Hindlimb muscle (tissue), 1 donor: ENCODE data around the gene EFNA5. TPM values are rescaled to one million over a fixed set of nuclear protein-coding genes. Genes with fewer than 3 reads are reported as not detected.
"Not testable (repeated sequence)": the region's sequence is repeated elsewhere in the genome, so short reads cannot be mapped to it uniquely, and the experiment has no call there.

Experiments
- DNase-seq: peaks from one replicate; pipeline ENCODE4 v3.0.0-alpha.2; 2013
- polyA plus RNA-seq: library from polyadenylated mRNA; unstranded; fragments of 120-200 nt; gene quantifications from one replicate; pipeline ENCODE4 v1.2.1, GENCODE V29; 2013; ENCODE audit not compliant: insufficient read length

Gene EFNA5
- polyA plus RNA-seq, 1 donor, result 4.7 TPM

GRCh38 chr5:107456281-107456715 is 214.4 kb downstream of the EFNA5 start:
- no peak for DNase-seq

- no peak for DNase-seq
Measured at GRCh38 chr5:107455111-107455544, 215.6 kb downstream of the EFNA5 start.

- not testable (repeated sequence) for DNase-seq
Measured at GRCh38 chr5:107451827-107452226, 218.9 kb downstream of the EFNA5 start.

GRCh38 chr5:107451028-107451427 is 219.7 kb downstream of the EFNA5 start:
- DNase-seq, result no peak

GRCh38 chr5:107450531-107450930 is 220.2 kb downstream of the EFNA5 start:
- DNase-seq, result no peak

- no peak for DNase-seq
Measured at GRCh38 chr5:107449369-107449768, 221.4 kb downstream of the EFNA5 start.

GRCh38 chr5:107447587-107447986 is 223.2 kb downstream of the EFNA5 start:
- DNase-seq, result no peak

GRCh38 chr5:107446972-107447371 is 223.8 kb downstream of the EFNA5 start:
- DNase-seq, result no peak

GRCh38 chr5:107444300-107444699 is 226.4 kb downstream of the EFNA5 start:
- no peak for DNase-seq

GRCh38 chr5:107443897-107444296 is 226.8 kb downstream of the EFNA5 start:
- DNase-seq, result no peak

- no peak for DNase-seq
Measured at GRCh38 chr5:107442452-107442851, 228.3 kb downstream of the EFNA5 start.

GRCh38 chr5:107439832-107440231 is 230.9 kb downstream of the EFNA5 start:
- no peak for DNase-seq

GRCh38 chr5:107437986-107438510 is 232.7 kb downstream of the EFNA5 start:
- no peak for DNase-seq

GRCh38 chr5:107437154-107437553 is 233.6 kb downstream of the EFNA5 start:
- DNase-seq, result no peak

- DNase-seq, result no peak
Measured at GRCh38 chr5:107436201-107436600, 234.5 kb downstream of the EFNA5 start.

- DNase-seq, result no peak
Measured at GRCh38 chr5:107435061-107435460, 235.7 kb downstream of the EFNA5 start.

GRCh38 chr5:107433646-107434045 is 237.1 kb downstream of the EFNA5 start:
- not testable (repeated sequence) for DNase-seq

GRCh38 chr5:107431998-107432397 is 238.7 kb downstream of the EFNA5 start:
- DNase-seq, result no peak

- DNase-seq, result no peak
Measured at GRCh38 chr5:107431536-107431935, 239.2 kb downstream of the EFNA5 start.

- DNase-seq, result no peak
Measured at GRCh38 chr5:107430071-107430625, 240.6 kb downstream of the EFNA5 start.

GRCh38 chr5:107428303-107428813 is 242.4 kb downstream of the EFNA5 start:
- DNase-seq, result no peak

- DNase-seq, result no peak
Measured at GRCh38 chr5:107426872-107427271, 243.9 kb downstream of the EFNA5 start.

- no peak for DNase-seq
Measured at GRCh38 chr5:107426209-107426608, 244.5 kb downstream of the EFNA5 start.

GRCh38 chr5:107425541-107426031 is 245.2 kb downstream of the EFNA5 start:
- DNase-seq, result no peak
